ENCODE measurements around the gene CMTM4.

- TF ChIP-seq CTCF (IDR thresholded peaks at IDR 0.05) = no peak
- TF ChIP-seq POLR2A (IDR thresholded peaks at IDR 0.05) = no peak
These were observed 16.0 kb upstream of the CMTM4 start for GRCh38 chr16:66712512-66712911.

All from esophagus squamous epithelium (tissue), 4 donors.